HG03097 (cell line): ENCODE measurements around the gene TMEM25.
A peak's percentile ranks its signal among the peaks of the same experiment; 100 is the strongest.
"Not testable (repeated sequence)": the region's sequence is repeated elsewhere in the genome, so short reads cannot be mapped to it uniquely, and the experiment has no call there.

ENCODE experiments used
- ATAC-seq: cut with Tn5 transposase; IDR thresholded peaks from one replicate; pipeline ENCODE4 v1.9.1; 2021; ENCODE audit not compliant: unreplicated experiment, low FRiP score

The TMEM25 gene

GRCh38 chr11:118531597-118532084 lies 649 bp downstream of the TMEM25 start:
- no peak for ATAC-seq

GRCh38 chr11:118532091-118532490 lies 1.1 kb downstream of the TMEM25 start:
- no peak for ATAC-seq

GRCh38 chr11:118532852-118533768 lies 2.1 kb downstream of the TMEM25 start:
- ATAC-seq: no peak

- ATAC-seq: no peak
Observed at GRCh38 chr11:118533769-118534729, 3.1 kb downstream of the TMEM25 start.

- no peak for ATAC-seq
Observed at GRCh38 chr11:118535261-118535660, 4.3 kb downstream of the TMEM25 start.

GRCh38 chr11:118536726-118537125 lies 5.7 kb downstream of the TMEM25 start:
- no peak for ATAC-seq

GRCh38 chr11:118537409-118537980 lies 6.5 kb downstream of the TMEM25 start:
- no peak for ATAC-seq

- ATAC-seq: no peak
Observed at GRCh38 chr11:118544010-118544646, 13.1 kb downstream of the TMEM25 start.

GRCh38 chr11:118544647-118545010 lies 13.6 kb downstream of the TMEM25 start:
- ATAC-seq: no peak

- ATAC-seq: no peak
Observed at GRCh38 chr11:118545533-118545932, 14.5 kb downstream of the TMEM25 start.

GRCh38 chr11:118547132-118547531 lies 16.1 kb downstream of the TMEM25 start:
- ATAC-seq: no peak

GRCh38 chr11:118552341-118552740 lies 21.3 kb downstream of the TMEM25 start:
- no peak for ATAC-seq

- no peak for ATAC-seq
Observed at GRCh38 chr11:118560806-118561205, 29.8 kb downstream of the TMEM25 start.

GRCh38 chr11:118565051-118565450 lies 34.1 kb downstream of the TMEM25 start:
- no peak for ATAC-seq

- no peak for ATAC-seq
Observed at GRCh38 chr11:118569670-118570069, 38.7 kb downstream of the TMEM25 start.

- no peak for ATAC-seq
Observed at GRCh38 chr11:118570787-118571186, 39.8 kb downstream of the TMEM25 start.

- ATAC-seq: not testable (repeated sequence)
Observed at GRCh38 chr11:118571701-118572060, 40.7 kb downstream of the TMEM25 start.

- ATAC-seq: peak; percentile 69
Observed at GRCh38 chr11:118572061-118572980, 41.3 kb downstream of the TMEM25 start, which contains the start of gene ARCN1. Gene ARCN1, plus strand, starts transcription at chr11:118572409. Its CDS starts 139 bp downstream, at chr11:118572548.

GRCh38 chr11:118572981-118573550 lies 42.1 kb downstream of the TMEM25 start:
- ATAC-seq: peak; percentile 25
